Hematopoietic multipotent progenitor cell treated with erythropoietin and hydrocortisone succinate and interleukin-3 and kit ligand, for 6 days (in vitro differentiated cells): ENCODE measurements around the gene MZF1.

Source experiments
- DNase-seq: peaks from one replicate; pipeline ENCODE4 v3.0.0-alpha.2; 2015

MZF1 gene

GRCh38 chr19:58538257-58539168, 34.6 kb downstream of the MZF1 start:
- peak; percentile 81 for DNase-seq

DNA sequence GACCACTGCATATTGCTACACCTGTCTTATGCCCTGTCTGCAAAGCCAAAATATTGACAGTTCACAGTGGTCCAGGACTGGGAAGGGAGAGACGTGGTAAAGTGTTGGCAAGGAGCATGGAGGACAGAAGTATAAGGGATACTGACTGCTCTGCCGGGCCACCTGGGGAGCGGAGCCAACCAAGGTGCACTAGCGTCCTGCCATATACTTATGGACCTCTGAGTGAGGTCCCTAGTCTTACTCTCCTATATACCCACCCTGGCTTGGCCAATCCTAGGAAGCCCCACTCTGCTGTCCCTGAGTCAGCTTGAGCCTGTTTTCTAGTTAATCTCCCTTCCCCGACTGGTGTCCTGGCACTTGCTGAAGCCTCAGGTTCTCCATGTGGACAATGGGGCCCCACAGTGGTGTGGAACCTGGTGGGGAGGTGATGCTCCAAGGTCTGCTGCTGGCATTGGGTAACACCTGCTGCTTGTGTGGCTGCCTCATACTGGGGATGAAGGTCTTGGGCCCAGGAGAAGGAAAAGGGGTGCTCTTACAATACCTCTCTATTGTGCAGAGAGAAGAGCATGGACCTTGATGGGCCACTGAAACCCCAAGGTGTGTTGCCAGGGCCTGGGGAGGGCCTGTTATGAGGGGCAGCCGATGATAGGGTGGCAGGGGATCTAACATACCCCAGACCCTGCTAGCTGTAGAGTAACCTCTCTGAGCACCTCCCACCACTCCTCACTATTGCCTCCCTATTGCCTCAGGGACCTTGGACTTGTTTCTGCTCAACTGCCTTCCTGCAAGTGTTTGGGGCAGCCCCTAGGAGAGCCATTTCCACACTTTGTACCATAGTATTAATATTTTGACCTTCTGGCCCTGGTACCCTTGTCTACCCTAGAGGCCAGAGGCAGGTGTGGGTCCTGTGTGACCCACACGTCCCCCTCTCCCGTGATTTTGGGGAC, 36.0 kb downstream of the MZF1 start:
- peak; percentile 3 for DNase-seq

- DNase-seq: peak; percentile 0
Measured at GRCh38 chr19:58535857-58536256, 37.3 kb downstream of the MZF1 start.

- DNase-seq: peak; percentile 0
Measured at GRCh38 chr19:58531034-58531840, 41.9 kb downstream of the MZF1 start.

GRCh38 chr19:58529405-58529804, 43.7 kb downstream of the MZF1 start:
- DNase-seq: peak; percentile 0

GRCh38 chr19:58522709-58523108, 50.4 kb downstream of the MZF1 start:
- no peak for DNase-seq

DNA sequence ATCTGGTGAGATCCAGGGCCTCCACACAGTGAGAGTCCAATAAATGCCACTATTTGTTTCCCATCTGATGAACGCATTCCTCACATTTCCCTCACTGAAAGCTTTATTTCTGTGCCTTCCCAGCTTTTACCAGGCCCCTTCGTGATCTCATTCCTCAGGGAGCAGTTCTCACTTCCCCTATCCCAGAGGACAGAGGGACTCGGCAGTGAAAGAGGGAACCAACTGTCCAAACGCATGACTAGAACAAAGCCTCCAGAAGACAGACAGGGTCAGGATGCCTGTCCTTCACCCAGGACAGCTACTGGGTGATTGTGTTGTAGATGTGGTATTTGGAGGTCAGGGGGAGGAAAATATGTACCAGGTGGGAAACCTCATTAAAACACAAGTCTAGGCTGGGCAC, 51.5 kb downstream of the MZF1 start:
- no peak for DNase-seq

- DNase-seq: no peak
Measured at GRCh38 chr19:58520257-58520599, 52.9 kb downstream of the MZF1 start.

- DNase-seq: peak; percentile 97
Measured at GRCh38 chr19:58519355-58520256, 53.5 kb downstream of the MZF1 start, which contains the start of gene ZBTB45. Gene ZBTB45, minus strand, starts transcription at chr19:58519810. Its CDS starts 2,137 bp downstream, at chr19:58517673.

- peak; percentile 87 for DNase-seq
Measured at GRCh38 chr19:58519087-58519354, 54.1 kb downstream of the MZF1 start.

DNA sequence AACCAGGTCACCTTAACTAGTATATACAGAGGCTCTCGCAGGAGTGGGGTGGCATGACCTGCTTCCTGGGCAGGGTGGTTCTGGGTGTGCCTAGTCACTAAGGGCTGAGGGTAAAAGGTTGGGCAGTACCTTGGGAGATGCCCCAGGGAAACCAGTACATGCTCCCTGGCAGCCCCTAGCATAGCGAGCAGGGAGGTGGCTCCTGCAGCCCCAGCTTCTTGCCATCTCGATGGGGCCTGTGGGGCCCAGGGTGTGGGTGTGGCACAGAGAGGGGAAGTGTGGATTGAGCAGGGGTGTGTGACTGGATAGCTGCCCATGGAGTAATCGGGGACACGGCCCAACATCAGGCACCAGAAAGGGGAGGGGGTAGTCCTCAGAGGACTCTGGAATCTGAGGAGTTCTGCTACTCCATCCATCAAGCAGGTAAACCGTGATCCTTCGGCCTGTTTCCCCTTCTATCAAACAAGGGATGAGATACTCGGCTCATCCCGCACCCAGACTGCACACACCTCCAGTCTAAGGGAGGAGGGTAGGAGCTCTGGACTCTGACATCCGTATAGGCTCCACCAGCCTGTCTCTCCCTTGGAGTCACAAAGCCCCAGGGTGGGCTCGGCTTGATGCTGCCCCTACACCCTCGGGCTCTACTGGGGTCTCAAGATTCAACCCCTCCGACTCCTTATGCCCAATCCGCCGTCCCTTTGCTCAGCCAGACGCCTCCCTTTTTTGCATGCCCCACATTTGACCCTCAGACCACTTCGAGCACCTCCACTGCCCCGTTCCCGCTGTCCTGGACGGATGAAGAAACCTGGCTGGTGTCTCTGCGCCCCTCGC, 54.7 kb downstream of the MZF1 start:
- DNase-seq: peak; percentile 82

DNA sequence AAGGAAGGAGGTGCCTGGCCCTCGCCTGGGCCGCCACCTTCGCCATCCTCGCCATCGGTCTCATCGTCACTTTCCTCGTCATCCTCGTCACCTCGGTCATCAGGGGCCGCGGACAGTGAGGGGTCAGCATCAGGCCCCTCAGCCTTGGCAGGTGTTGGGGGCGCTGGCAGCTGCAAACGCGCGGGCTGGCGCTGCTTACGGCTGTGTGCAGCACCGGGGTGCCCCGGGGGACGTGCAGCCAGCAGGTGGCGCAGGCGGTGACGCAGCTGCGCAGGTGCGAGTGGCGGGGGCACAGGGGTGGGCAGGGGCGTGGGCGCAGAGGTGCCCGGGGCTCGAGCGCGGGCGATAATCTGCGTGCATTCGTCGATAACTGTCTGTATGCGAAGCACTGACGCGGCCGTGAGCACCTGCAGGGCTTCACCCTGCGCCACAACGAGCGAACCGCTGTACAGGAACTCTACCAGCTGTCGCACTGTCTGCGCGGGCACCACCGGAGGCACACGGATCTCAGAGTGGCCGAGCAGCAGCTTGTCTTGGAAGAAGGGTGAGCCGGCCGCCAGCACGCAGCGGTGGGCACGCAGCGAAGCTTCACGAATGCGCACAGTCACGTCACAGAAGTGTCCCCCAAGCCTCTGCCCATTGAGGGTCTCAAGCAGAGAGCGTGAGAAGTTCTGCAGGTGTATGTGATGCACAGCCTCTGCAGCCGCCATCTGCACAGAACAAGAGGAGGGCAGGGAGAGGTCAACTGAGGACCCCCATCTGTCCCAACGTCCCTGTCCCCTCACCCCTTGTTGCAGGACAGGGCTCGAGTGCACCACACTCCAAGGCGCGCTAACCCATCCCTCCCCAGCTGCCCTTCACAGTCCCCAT, 55.9 kb downstream of the MZF1 start:
- DNase-seq: no peak

- DNase-seq: no peak
Measured at GRCh38 chr19:58516246-58516836, 56.8 kb downstream of the MZF1 start.

DNA sequence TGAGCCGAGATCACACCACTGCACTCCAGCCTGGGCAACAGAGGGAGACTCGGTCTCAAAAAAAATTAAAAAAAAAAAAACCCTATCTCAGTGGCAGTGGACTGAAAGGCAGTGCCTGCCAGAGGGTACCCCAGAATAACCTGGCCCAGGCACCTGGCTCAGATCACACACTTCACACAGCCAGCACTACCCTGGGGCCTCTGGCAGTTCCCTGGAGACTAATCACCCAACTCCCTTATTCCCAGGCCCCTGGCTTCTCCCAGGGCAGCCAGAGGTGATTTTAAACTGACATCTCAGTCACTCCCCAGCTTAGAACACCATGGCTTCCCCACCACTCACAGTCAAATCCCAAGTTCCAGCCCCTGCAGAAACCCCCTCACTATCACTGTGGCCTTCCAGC, 57.9 kb downstream of the MZF1 start:
- no peak for DNase-seq

- no peak for DNase-seq
Measured at GRCh38 chr19:58514564-58515022, 58.5 kb downstream of the MZF1 start.

GRCh38 chr19:58513694-58514563, 59.2 kb downstream of the MZF1 start:
- peak; percentile 95 for DNase-seq

DNA sequence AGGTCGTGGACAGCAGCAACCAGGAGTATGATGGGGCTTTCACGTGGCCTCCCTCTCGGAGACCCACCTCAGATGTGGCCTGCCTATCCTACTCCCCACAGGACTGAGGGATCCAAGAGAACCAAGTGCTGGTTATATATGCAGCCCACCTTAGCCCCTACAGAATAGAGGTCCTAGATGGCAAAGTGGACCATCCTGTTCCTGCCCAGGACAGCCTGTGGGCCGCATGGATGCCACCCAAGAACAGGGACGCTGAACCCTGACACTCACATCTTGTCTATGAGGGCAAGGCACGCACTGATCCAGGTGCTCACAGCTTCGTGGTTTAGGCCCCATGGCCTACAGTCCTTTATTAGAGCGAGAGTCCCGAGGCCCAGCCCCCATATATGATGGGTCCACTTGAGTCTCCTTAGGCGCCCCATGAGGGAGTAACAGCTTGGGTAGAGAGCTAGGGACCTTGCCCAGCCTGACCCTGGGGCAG, 59.9 kb downstream of the MZF1 start:
- DNase-seq: no peak
